NCI-H526 treated with DMSO at 0.1 percent for 48 hours (cell line): ENCODE data around the gene CPED1.
"Not testable (repeated sequence)": the region's sequence is repeated elsewhere in the genome, so short reads cannot be mapped to it uniquely, and the experiment has no call there.

Source experiments
- DNase-seq: peaks from one replicate; lab custom pipeline; 2025; lab: John Stamatoyannopoulos, UW

Gene CPED1

GRCh38 chr7:121252523-121253235 lies 264.2 kb downstream of the CPED1 start:
- not testable (repeated sequence) for DNase-seq

- DNase-seq, result no peak
Measured at GRCh38 chr7:121259826-121260225, 271.3 kb downstream of the CPED1 start.

DNA sequence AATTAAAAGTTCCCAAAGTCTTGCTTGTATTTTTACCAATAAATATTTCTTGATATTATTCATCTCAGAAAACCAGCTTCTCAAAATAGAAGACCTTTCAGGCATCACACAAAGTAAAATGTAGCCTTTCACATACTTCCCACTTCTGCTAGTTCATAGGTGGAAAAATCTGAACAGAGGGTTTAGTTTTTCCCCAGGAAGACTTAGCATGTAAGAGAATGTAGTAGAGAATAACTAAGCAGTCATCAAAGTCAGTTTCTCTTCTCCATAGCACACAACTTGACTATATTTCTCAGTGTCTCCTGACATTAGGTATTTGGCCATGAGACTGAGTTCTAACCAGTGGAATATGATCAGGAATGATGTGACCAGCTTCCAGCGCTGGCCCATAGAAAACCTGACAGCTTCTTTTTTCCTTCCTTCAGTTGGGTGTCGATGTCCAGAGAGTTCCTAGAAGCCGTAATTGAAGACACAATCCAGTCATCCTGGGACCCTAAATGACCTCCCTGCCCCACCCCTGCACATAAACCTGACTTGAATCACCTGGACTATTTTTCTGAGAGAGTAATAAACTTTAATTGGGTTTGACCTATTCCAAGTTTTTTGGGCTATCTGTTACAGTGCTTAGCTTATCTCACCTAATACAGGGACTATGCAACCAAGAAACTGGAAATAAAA lies 272.8 kb downstream of the CPED1 start:
- no peak for DNase-seq

DNA sequence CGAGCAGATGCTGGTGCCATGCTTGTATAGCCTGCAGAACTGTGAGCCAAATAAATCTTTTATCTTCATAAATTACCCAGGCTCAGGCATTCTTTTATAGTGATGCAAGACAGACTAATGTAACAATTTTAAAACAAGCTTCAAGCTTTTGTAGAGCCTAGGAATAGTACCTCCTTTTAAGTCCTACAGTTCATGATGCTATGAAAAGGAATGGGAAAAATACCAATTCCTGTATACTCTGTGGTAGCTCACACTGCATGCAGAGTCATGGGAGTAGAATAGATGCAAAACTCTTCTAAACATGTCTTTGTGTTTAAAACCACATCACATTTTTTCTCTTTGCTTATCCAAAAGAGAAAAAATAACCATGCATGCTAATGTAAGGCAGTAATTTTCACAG lies 273.7 kb downstream of the CPED1 start:
- no peak for DNase-seq

DNA sequence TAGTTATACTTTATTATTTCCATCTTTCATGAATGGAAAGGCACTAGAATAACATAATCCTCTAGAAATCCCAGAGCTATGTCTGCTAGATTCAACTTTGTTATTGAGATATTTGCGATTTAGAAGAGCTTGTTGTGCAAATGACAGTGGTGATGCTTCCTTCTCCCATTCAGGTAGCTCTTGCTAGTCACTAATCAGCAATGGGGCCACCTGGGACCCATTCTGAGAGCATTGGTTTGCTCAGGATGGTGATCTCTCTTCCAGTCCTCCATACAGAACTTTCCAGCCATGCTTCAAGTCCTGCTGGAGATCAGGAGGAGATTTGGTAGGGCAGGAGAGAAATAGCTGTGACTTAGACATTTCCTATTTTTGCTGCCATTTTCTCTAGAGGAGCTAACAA lies 274.5 kb downstream of the CPED1 start:
- no peak for DNase-seq

DNA sequence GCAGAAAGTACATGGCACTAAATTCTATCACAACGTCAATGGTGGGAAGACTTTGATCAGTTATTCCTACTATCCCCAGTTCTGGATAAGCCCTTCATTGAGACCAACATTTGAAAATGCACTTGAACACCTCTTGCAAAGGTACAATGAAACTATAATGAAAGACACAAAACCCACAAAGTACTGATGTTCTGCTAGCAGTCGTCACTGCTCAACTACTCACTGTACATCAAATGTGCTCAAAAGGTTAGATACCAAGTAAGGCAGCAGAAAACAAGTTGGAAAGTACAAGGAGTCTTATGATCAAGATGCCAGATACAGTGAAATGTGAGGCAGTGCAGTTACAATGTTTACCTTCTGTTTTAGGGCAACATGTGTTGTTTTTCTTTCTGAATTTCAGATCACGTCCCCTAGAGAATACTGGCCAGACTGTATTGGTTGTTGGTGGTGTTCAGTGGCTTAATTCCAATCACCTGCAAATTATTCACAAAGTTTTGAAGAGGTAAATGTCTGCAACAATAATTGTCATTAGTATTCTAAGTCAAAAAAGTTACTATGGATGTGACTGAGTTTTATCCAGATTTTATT lies 277.9 kb downstream of the CPED1 start:
- DNase-seq, result no peak

DNA sequence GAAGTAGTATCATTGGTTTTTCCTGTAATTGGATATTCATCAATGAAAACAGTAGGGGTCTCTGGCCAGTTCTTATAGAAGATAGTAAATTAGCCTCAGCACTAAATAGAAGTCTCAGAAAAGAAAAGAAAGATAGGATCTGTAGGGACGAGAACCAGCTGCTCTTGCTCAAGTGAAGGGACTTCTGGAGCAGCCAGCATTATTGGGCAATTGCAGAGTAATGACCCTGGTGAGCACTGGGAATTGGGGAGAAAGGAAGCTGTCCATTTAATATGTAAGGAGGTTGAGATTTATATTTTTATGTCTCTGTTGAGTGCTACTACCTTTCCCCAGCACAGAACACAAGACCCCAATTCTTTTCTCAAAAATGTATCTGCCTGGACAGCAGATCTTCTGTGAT lies 279.1 kb downstream of the CPED1 start:
- no peak for DNase-seq

DNA sequence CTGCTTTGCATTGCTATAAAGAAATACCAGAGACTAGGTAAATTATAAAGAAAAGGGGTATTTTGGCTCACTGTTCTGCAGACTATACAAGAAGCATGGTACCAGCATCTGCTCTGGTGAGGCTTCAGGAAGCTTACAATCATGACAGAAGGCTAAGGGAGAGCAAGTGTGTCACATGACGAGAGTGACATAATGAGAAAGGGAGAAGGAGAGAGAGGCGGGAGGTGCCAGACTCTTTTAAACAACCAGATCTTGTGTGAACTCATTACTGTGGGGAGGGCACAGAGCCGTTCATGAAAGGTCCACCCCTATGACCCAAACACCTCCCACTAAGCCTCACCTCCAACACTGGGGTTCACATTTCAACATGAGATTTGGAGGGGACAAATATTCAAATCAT lies 281.3 kb downstream of the CPED1 start:
- no peak for DNase-seq

GRCh38 chr7:121271098-121271497 lies 282.6 kb downstream of the CPED1 start:
- DNase-seq, result no peak

DNA sequence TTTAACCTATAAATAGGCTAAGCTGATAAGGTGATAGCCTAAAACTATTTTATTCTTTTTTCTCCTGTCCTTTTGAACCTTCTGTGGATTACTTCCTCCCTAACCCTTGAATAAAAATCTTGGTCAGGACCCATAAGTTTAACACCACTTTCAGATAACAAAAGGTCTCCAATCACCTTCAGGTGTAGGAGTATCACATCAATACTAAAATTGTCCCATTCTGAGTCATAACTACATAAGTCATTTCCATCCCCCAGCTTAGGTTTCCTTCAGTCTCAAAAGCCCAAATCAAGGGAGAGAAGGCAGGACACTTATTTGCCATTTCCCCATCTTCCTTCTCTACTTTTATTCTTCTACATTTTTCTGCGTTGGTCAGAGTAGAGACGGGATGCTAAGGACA lies 283.4 kb downstream of the CPED1 start:
- DNase-seq, result no peak

DNA sequence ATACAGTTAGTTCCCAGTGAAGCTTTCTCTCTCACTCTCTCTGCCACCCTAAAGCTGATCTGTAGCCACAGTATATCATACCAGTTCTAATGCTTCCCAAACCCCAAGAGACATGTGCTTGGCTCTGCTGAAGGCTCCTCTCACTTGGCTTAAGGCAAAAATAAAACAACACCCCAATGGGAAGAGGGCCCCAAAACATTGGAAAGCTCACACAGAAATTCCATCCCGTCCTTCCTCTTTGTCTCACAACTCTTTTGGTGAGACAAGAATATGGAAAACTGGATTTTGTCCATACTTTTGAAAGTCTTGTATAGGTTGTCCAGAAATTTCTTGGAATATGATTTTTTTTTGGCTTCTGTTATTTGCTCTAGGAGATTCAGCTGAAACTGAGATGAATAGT lies 284.2 kb downstream of the CPED1 start:
- no peak for DNase-seq

DNA sequence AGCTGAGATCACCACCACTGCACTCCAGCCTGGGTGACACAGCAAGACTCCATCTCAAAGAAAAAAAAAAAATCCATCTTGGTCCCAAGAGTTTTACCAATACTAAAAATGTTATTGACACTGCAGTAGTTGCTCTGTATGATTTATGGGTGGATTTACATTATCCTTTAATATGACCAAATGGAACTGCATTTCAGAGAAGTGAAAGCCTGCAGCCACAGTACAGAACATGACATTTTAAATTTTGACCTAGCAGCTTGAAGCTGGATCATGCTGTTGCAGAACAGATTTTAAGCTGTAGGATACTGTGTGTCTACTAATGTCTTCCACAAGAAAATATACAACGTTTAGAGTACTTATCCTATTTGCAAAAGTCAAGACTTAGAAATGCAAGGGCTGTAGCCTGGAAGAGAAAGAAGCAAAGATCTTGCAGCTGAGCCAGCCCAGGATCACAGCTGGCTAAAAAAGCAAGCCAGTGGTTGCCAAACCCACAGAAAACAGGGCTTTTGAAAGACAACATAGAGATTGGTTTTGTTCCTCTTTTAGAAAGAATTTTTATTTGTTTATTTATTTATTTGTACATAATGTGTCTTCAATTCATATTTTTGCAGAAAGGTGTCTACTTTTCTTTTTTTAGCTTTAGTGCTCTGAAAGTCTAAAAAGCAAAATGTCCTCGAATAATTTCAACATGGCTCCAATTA lies 285.1 kb downstream of the CPED1 start:
- DNase-seq, result no peak

DNA sequence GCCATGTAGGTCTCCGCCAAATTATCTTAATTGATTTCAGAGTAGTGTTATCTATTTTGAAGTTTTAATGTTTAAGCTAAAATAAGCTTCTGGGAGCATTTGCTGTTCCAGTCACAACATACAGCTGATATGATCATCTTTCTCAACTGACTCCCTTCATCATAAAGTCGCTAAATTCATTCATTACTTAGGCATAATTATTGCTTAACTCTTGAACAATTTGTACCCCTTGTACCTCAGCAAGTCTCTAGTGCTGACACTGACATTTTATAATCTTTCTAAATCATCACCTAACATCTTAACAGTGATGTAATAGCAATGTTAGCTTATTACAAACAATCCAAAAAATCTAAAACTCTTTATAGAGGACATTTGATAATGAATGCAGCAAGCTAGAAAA lies 286.0 kb downstream of the CPED1 start:
- no peak for DNase-seq

- DNase-seq, result no peak
Measured at GRCh38 chr7:121275204-121275603, 286.7 kb downstream of the CPED1 start.

DNA sequence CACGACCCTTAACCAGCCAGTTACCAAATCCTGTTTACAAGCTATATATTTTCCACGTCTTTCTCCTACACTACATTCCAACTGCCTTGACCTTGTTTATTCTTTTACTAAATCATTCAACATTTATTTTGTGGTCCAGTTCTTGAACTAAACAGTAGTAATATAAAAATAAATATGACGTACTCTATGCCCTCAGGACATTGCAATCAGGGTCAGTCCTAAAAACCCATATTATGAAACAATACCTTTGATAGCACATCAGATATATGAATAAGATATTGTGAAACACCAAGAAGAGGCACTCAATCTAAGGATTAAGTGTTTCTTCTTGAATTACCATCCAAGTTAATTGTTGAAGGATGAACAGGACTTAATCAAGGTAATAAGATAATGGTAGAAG lies 287.8 kb downstream of the CPED1 start:
- no peak for DNase-seq

GRCh38 chr7:121278120-121279021 lies 289.9 kb downstream of the CPED1 start:
- no peak for DNase-seq

DNA sequence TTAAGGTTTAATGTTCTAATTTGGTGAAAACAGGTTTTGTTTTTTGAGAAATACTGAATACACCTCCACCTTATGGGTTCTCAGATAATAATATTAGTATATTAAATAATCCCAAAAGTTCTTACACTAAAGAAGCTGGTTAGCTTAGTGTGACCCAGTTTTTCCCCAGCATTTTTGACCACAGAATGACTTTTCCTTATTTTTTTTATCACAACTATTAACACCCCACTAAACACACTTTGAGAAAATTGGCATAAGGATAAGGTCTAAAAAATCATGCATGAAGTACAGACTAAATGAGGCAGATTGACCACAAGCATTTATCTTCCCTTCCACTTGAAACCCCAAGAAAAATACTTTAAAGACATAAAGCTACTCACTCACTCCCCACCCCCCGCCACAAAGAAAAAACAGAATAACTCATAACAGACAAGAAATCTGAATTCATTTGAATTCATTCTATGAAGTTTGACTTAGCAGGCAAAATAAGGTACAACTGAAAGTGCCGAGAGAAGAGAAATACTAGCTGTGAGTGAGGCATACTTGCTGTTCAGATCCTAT lies 290.6 kb downstream of the CPED1 start:
- no peak for DNase-seq

GRCh38 chr7:121279822-121280221 lies 291.3 kb downstream of the CPED1 start:
- DNase-seq, result no peak

DNA sequence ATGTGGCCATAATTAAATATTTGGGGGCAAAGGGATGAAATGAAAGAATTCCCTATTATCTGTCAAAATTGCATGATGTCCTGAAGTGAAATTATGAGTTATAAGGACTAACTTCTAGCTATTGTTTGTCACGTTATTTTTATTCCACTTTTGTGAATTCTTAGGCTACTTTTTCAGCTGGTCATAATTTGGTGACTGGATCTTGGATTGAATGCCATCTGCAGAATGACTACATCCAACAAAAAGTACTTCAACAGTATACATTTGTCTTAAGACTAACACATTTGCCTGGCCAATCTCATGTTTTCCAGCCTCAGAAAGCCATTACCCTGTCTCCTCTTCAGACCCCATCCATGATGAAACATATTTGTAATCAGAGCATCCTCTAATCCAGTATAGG lies 292.1 kb downstream of the CPED1 start:
- DNase-seq, result no peak

GRCh38 chr7:121282129-121282528 lies 293.6 kb downstream of the CPED1 start:
- no peak for DNase-seq

DNA sequence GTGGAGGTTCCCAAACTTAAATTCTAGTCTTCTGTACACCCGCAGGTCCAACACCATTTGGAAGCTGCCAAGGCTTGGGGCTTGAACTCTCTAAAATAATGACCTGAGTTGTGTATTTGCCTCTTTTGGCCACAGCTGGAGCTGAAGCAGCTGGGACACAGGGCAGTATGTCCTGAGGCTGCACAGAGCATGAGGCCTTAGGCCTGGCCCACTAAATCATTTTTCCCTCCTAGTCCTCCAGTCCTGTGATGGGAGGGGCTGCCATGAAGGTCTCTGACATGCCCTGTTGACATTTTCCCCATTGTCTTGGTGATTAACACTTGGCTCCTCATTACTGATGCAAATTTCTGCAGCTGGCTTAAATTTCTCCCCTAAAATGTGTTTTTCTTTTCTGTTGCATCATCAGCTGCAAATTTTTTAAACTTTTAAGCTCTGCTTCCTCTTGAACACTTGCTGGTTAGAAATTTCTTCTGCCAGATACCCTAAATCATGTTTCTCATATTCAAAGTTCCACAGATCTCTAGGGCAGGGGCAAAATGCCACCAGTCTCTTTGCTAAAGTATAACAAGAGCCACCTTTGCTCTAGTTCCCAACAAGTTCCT lies 296.7 kb downstream of the CPED1 start:
- DNase-seq, result no peak
